HTR-8/SVneo (cell line): ENCODE results near the gene LRRN1.
"Not testable (repeated sequence)": the region's sequence is repeated elsewhere in the genome, so short reads cannot be mapped to it uniquely, and the experiment has no call there.

ENCODE experiments used
- DNase-seq: peaks from one replicate; pipeline ENCODE4 v3.0.0; 2011; ENCODE audit warnings: low spot score, mixed read lengths; ENCODE audit not compliant: insufficient read length
- FAIRE-seq: peaks from 2 replicates; lab custom pipeline; 2011; peaks lifted over from hg19 to GRCh38; lab: Jason Lieb, UNC

Gene LRRN1

GRCh38 chr3:3806092-3806491 lies 6.9 kb downstream of the LRRN1 start:
- FAIRE-seq (no peak), DNase-seq (no peak)

GRCh38 chr3:3806856-3807255 lies 7.6 kb downstream of the LRRN1 start:
- DNase-seq: no peak
- FAIRE-seq: no peak

- DNase-seq (no peak), FAIRE-seq (no peak)
Observed at GRCh38 chr3:3813013-3813412, 13.8 kb downstream of the LRRN1 start.

- no peak for FAIRE-seq
- DNase-seq: no peak
Observed at GRCh38 chr3:3815206-3815605, 16.0 kb downstream of the LRRN1 start.

- no peak for DNase-seq
- no peak for FAIRE-seq
Observed at GRCh38 chr3:3816034-3816433, 16.8 kb downstream of the LRRN1 start.

GRCh38 chr3:3817865-3818264 lies 18.6 kb downstream of the LRRN1 start:
- FAIRE-seq: no peak
- no peak for DNase-seq

GRCh38 chr3:3821777-3822176 lies 22.5 kb downstream of the LRRN1 start:
- DNase-seq: no peak
- no peak for FAIRE-seq

- FAIRE-seq (no peak), DNase-seq (no peak)
Observed at GRCh38 chr3:3825035-3825434, 25.8 kb downstream of the LRRN1 start.

- no peak for FAIRE-seq
- DNase-seq: no peak
Observed at GRCh38 chr3:3826521-3826920, 27.3 kb downstream of the LRRN1 start.

GRCh38 chr3:3827111-3827510 lies 27.9 kb downstream of the LRRN1 start:
- DNase-seq (no peak), FAIRE-seq (no peak)

- not testable (repeated sequence) for DNase-seq, FAIRE-seq
Observed at GRCh38 chr3:3828417-3828816, 29.2 kb downstream of the LRRN1 start.

GRCh38 chr3:3836845-3837244 lies 37.6 kb downstream of the LRRN1 start:
- FAIRE-seq (no peak), DNase-seq (no peak)

- DNase-seq: no peak
- FAIRE-seq: no peak
Observed at GRCh38 chr3:3842356-3842755, 43.1 kb downstream of the LRRN1 start.

- FAIRE-seq: no peak
- DNase-seq: no peak
Observed at GRCh38 chr3:3847994-3848922, 49.0 kb downstream of the LRRN1 start.

GRCh38 chr3:3848923-3849275 lies 49.7 kb downstream of the LRRN1 start:
- FAIRE-seq: no peak

GRCh38 chr3:3851621-3852323 lies 52.5 kb downstream of the LRRN1 start:
- no peak for DNase-seq
- no peak for FAIRE-seq

More at GRCh38 chr3:3848923-3849275, 49.7 kb downstream of the LRRN1 start:
- no peak for DNase-seq

- FAIRE-seq (no peak), DNase-seq (no peak)
Observed at GRCh38 chr3:3853544-3853943, 54.3 kb downstream of the LRRN1 start.

- FAIRE-seq: no peak
- DNase-seq: no peak
Observed at GRCh38 chr3:3855056-3855455, 55.8 kb downstream of the LRRN1 start.

GRCh38 chr3:3860235-3860634 lies 61.0 kb downstream of the LRRN1 start:
- no peak for DNase-seq
- FAIRE-seq: no peak

GRCh38 chr3:3862534-3862933 lies 63.3 kb downstream of the LRRN1 start:
- DNase-seq (no peak), FAIRE-seq (no peak)

- FAIRE-seq: no peak
- DNase-seq: no peak
Observed at GRCh38 chr3:3875491-3875890, 76.3 kb downstream of the LRRN1 start.
